NCI-H524 (cell line): ENCODE results near the gene PRR19.

Experiments used
- DNase-seq, 2 experiments: peaks; one replicate each; lab custom pipeline; 2025; lab: John Stamatoyannopoulos, UW

PRR19 gene

GRCh38 chr19:42283188-42284065, 18.5 kb upstream of the PRR19 start:
- DNase-seq: peak; percentile 88 to 91

- DNase-seq: peak; percentile 50 to 65
Measured at GRCh38 chr19:42284066-42284501, 17.8 kb upstream of the PRR19 start.

- no peak for DNase-seq
Measured at GRCh38 chr19:42284591-42285341, 17.2 kb upstream of the PRR19 start.

- DNase-seq: no peak
Measured at GRCh38 chr19:42285541-42285941, 16.4 kb upstream of the PRR19 start.

- DNase-seq: no peak
Measured at GRCh38 chr19:42285988-42286348, 16.0 kb upstream of the PRR19 start.

GRCh38 chr19:42286349-42287016, 15.4 kb upstream of the PRR19 start:
- no peak for DNase-seq

GRCh38 chr19:42287017-42287826, 14.7 kb upstream of the PRR19 start:
- DNase-seq: no peak

GRCh38 chr19:42287827-42288107, 14.2 kb upstream of the PRR19 start:
- no peak for DNase-seq

- no peak for DNase-seq
Measured at GRCh38 chr19:42288387-42288786, 13.5 kb upstream of the PRR19 start.

- DNase-seq: no peak
Measured at GRCh38 chr19:42288881-42289555, 12.9 kb upstream of the PRR19 start.

GRCh38 chr19:42289556-42290041, 12.3 kb upstream of the PRR19 start:
- no peak for DNase-seq

GRCh38 chr19:42290136-42290522, 11.8 kb upstream of the PRR19 start:
- DNase-seq: no peak

GRCh38 chr19:42290523-42291434, 11.2 kb upstream of the PRR19 start:
- DNase-seq: peak in 1 of 2 experiments; percentile 62

- DNase-seq: no peak
Measured at GRCh38 chr19:42291435-42291810, 10.5 kb upstream of the PRR19 start.

- DNase-seq: no peak
Measured at GRCh38 chr19:42292042-42292960, 9.6 kb upstream of the PRR19 start.

- no peak for DNase-seq
Measured at GRCh38 chr19:42292963-42293362, 9.0 kb upstream of the PRR19 start.

GRCh38 chr19:42293540-42293939, 8.4 kb upstream of the PRR19 start:
- DNase-seq: no peak

GRCh38 chr19:42293948-42294347, 8.0 kb upstream of the PRR19 start:
- no peak for DNase-seq

- no peak for DNase-seq
Measured at GRCh38 chr19:42294471-42295137, 7.3 kb upstream of the PRR19 start.
